HPDE6-E6E7 (cell line): ENCODE results near the gene RELT.

ENCODE experiments used
- DNase-seq: peaks from one replicate; pipeline ENCODE4 v3.0.0; 2011; ENCODE audit warnings: missing footprints; ENCODE audit errors: extremely low spot score

The RELT gene

DNA sequence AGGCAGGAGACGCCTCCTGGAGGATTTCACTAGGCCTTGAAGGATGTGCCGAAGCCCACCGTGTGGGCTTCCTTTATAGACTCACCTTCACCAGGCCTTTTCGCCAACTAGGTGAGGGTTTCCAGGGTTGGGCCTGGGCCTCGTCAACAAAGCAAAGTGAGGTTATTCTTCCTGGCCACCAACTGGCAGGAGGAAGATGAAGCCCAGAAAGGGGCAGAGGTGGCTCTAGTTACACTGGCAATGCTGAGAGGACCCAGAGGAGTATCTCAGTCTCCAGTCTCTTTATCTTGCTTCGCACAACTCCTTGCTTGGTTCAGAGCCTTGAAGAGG is 404 bp upstream of the RELT start:
- no peak for DNase-seq

DNA sequence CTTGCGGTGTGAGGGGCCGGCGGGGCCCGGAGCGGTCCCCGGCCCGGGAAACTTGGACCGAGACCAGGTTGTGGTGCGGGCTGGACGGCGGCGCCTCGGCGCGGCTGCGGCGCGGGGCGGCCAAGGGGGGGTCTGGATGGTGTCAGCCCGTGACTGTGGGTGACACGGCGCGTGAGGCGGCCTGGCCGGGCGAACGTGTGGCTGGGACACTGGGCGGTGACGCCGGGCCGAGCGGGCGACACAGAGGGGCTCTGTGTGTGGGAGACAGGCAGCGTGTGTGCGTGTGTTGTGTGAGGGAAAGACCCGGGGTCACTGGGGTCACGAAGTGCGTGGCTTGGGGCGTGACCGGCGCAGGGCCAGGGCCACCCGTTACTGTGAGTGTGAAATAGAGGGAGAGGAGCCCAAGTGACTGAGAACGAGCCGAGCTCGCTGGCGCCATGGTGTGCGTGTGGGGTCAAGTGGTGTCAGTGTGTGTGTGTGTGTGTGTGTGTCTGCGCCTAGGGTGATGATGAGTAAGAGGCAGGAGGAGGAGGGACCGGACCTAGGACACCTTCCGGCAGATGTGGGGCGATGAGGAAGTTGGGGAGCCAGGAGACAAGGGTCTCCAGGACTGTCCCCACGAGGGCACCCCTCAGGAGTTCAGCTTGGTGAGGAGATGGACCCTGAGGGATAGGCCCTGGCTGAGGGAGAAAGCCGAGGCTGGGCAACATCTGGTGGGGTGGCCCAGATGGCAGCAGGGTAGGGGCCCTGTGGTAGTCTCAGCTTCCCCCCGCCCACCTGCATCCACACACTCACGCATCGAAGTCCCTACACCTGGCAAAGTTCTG is 817 bp downstream of the RELT start:
- DNase-seq: peak; percentile 74

DNA sequence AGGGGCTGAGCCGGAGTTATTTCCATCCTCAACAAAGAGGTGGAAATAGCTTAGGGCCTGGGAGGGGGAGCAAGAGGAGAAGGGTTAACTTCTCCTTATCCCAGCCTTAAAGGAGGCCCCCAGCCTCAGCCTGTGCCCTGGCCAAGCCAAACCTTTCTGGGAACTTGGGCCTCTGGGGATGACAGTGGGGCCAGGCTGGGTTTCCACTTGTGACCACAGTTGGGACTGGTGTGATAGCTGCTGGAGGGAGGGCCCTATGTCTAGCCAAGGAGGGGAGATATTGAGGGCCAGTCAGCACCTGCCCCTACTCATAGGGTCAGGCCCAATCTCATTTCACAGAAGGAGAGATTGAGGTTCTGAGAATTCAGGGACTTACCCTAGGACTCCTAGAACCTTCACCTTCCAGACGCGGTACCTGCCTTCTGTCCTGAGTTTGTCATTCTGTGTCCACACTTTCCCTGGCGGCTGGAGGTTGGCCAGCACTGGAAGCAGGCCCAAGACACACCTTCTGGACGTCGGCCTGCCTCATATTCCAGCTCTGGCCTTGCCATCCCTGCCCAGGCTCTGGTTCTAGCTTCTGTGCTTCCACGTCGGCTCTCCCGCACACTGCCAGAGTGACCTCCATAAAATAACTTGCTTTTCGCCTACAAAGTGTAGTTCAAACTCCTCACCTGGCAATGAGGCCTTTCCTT is 3.1 kb downstream of the RELT start:
- no peak for DNase-seq

DNA sequence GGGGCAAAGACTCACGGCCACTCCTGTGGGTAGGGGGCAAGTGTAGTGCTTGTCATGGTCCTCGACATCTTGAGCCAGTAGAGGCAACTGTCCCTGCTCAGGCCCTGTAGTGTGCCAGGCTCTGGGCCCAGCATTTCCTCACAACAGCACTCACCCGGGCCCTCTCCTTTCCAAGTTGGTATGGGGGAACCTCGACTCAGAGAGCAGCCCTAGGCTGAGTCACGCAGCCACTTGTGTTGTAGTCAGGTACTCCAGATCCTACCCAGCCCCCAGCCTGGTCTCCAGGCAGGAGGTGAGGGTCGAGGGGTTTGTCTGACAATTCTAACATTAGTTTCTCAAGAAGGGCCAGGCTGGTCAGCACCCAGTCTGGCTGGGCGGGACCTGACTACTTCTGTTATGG is 4.1 kb downstream of the RELT start:
- no peak for DNase-seq

DNA sequence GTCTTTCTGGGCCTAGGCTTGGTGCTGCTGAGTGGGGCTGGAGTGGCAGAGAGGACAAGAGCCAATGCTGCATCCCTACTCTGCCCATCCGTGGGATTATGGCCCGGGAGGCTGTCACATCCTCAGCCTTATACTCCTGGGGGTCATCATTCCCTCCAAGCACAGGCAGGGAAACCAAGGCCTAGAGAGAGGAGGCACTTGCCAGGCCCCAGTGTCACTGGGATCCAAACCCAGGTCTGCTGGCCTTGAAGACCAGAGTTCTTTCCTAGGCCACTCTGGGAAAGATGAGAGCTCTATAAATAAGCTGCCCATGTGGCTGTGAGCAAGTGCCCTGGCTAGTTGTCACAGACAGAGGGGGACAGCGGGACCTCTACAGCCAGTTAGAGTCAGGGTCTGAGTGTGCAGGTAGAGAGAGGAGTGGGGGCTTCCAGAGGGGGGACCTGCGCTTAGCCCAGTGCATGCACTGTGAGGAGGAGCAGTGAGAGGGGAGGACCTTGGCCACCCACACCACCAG is 4.8 kb downstream of the RELT start:
- DNase-seq: no peak

DNA sequence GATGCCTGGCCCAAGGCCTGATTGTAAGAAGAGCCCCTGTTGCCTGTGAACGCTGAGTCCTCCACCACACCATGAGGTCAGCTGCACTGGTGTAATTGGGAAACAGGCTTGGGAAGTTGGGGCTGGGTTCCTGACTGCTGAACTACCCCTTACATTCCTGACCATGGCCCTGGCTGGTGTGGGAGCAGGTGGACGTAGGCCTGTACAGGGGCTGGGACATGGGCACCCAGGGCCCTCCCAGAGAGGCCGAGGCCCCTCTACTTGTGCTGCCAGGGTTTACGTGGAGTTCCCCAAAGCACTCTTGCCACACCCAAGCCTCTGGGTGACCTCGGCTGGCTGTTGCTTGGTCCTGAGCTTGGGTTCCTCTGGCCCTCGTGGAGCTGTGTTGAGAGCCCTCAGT is 5.4 kb downstream of the RELT start:
- no peak for DNase-seq

DNA sequence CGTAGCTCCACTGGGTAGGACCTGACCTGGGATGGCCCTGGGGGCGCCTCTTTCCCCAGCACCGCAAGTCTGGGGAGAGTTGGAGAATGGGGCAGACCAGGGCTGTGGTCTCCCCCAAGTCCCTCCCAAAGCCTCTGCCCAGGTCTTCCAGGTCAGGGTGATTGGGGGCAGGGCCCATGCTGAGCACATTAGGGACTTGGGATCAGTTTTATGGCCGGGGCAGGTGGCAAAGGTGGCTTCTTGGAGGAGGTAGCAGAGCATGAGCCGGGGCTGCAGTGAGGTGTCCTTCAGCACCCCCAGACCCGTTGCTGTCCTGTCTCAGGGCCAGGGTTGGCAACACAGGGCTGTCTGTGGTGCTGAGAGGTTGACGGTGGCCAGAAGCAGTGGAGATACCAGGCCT is 6.0 kb downstream of the RELT start:
- no peak for DNase-seq

DNA sequence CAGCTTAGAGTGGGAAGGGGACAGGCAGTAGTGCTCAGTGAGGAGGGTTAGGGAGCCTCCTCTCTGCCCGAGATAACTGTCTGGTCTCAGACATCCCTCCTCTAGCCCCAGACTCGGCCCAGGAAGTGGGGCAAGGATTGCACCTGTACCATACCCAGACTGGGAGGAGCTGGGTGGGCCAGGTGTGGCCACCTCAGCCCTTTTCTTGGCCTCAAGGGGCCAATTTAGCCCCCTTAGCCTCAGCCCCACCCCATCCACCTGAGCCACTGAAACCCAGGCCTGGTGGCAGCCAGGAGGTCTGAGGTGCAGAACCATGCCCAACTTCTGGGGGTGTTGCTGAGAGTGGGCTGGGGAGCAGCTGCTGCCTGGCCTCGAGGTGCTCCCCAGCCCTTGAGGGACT is 6.5 kb downstream of the RELT start:
- no peak for DNase-seq

DNA sequence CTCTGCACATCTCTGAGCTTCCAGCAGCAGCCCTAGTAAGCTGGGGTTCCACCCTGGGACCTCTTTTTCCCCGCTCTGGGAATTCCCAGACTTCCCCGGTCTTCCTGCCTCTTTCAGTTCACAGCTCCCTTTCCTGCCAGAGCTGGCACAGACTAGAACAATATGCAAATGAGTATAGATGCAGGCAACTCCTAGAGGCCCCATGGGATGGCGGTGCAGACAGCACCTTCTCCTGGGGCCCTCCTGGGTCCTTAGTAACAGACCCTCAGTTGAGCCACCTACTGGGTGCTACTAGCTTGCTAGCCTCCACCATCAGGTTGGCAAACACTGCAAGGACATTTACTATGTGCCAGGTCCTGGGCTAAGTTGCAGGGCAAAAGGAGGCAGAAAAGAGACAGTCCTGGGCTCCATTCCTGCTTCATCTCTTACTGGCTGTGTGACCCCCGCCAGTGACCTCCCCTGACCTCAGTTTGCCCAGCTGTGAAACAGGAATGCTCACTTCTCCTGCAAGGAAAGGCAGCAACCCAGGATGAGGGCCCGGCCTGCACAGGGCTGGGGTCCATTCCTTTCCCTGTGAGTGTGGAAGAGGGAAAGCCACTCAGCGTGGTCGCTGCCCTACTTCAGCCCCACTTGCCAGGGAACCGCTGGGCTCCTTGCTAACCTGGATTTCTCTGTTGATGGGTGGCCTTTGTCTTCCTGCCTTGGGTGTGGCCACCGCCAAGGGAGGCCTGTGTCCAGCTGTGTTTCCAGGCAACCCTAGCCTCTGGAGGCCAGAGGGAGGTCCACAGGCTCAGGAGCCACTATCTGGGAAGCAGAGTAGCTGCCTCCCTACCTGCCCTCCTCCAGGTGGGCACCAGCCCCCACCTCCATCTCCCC is 7.3 kb downstream of the RELT start:
- no peak for DNase-seq

DNA sequence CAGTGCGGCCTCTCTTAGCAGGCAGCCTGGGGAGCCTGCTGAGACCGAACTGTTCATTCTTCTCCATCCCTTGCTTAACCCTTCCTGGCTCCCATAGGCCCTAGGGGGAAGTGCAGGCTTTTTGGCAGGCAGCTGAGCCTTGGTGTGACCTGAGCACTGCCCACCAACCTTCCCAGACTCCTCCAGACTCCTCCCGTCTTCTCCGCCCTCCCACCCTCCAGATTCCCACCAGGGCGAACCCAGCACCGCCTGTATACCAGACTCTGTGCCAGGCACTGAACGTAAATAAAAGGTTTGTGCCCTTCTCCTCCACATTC is 7.9 kb downstream of the RELT start:
- DNase-seq: no peak

DNA sequence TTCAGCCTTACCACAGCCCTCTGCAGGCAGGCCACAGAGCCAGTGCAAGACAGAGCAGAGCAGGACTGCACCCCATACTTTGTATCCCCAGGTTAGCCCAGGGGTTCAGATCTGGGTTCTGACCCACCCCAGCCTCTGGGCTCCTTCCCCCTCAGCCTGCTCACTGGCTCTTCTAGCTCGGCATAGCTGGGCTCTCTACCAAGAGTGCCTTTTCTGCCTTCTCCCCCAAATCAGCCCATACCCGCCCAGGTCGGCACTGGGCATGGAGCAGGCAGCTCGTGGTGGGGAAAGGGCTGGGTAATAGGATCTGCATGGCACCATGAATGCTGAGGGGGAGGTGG is 8.3 kb downstream of the RELT start:
- DNase-seq: no peak

DNA sequence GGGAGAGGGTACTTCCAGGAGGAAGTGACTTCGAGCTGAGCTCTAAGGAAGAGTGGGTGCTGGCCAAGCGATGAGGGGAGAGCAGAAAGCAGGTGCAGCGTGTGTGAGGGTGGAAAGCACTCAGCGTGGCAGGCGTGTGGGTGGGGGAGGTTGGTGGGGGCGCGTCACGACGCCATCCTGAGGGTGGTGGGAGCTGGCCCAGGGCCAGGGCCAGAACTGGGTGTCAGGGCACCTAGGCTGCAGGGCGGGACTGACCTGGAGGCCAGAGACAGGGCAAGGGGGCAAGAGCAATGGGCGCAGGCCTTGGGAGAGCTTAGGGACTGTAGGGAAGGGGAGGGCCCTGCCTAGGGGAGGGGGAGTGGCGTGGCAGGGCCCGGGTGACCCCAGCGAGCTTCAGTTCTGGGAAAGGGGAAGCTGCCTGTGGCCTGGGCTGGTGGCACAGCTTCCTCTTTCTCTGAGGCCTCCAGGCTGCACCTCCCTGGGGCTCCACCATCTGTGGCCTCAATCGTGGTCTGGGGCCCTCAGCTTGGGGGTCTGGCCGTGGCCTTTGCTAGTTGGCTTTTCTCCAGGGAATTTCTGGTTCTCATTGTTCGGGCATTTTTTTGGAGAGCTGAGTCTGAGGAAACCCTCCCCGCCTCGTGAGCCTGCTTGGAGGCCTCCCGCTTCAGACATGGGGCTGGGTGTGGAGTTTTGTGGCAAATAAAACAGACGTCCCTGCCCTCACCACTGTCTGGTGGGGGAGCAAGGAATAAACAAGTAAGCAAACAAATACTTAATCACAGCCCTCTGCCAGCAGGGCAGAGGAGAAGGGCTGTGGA is 8.9 kb downstream of the RELT start:
- no peak for DNase-seq

DNA sequence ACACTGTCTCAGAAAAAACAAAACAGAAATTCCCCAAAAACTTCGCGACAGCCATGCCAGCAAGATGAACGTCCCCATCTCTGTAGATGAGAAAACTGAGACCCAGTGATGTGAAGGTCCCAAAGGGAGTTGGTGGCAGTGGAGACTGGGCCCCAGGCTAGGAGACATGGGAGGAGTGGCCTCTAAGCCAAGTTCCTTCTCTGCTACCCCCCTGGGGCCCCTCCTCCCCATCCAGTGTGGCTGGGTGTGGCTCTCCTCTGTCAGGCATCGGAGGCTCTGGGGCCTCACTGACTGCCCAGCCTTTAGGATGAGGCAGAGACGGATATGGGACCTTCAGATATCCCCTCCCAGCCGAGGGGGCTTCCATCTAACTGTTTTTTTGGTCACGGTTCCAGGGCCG is 9.8 kb downstream of the RELT start:
- DNase-seq: no peak

DNA sequence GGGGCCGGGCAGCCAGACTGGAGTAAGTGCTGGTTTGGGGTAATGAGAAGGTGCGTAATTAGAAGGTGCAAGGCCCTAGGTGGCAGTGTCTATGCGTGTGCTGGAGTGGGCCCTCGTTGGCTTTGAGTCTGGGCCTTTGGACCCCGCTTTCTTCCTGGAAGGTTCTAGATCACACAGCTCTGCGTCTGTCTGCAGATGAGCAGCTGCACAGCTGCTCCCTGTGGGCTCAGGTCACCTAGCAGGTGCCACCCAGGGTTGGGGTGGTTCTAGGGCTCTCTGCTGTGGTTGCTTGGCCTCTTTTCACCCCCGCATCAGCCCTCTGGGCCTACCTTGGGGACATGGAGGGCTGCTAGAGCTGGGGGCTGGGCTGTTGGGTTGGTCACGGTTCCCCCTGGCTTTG is 10.3 kb downstream of the RELT start:
- no peak for DNase-seq

DNA sequence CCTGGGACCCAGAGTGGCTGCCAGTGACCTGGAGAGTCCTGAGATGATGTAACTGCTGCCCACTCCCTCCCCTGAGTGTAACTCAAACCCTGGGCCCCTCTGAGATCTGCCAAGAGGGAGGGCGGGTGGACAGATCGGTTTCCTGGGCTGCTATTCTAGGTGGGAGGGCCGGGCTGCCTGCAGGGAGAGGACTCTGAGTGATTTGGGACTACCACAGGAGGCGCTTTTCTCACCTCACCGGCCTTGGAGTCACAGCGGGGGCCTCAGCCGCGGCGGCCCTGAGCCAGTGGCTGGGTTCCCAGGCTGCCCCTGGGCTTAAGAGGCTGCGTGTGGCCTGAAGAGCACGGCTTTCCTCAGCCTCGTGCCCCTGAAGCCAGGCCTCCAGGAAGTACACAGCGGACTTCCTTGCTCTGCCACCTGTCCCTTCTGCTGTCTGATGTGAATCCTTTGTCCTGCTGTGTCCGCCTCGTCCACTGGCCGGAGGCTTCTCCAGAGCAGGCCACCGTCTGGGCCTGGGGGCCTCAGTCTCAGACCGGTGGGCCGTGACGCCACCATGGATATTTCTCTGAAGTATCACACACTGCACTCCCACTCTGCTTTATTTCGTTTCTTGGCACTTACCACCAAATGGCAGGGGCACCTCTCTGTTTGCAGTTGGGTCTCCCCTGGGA is 11.5 kb downstream of the RELT start:
- no peak for DNase-seq

DNA sequence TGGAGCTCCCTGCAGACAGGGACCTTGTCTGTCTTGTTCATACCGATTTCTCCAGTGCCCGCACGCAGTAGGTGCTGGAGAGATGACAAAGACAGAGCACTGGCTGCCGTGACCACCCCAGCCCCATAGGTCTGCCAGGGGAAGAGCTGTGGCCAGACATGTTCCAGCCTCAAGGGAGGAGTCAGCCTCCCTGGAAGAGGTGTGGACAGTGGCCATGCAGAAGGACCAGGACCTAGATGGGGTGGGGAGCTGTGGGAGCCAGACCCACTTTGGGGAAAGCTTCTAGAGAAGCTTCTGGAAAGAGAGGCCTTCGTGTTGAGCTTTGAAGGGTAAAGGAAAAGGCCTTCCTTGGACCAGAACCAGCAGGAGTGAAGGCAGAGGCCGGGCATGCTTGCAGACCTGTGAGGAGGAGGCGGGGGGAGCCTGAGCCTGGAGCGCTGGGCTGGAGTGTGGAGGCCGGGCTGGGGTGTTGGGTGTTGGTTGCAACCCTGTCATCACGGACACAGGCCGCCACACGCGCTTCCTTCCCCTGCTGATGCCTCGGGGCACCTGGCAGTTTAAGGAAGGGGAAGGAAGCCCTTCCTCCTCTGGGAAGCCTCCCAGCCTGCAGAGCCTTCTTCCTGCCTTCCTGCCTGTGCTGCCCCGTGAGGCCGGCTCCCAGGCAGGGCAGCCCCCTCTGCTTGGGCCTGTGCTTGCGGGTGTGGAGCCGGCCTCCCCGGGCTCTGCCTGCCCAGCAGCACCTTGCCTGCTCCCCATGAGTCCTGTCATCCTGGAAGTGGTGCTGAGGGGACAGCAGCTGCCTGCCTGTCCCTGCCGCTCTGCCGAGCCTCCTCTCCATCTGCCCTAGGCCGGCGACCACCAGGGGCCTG is 12.3 kb downstream of the RELT start:
- DNase-seq: peak; percentile 74

DNA sequence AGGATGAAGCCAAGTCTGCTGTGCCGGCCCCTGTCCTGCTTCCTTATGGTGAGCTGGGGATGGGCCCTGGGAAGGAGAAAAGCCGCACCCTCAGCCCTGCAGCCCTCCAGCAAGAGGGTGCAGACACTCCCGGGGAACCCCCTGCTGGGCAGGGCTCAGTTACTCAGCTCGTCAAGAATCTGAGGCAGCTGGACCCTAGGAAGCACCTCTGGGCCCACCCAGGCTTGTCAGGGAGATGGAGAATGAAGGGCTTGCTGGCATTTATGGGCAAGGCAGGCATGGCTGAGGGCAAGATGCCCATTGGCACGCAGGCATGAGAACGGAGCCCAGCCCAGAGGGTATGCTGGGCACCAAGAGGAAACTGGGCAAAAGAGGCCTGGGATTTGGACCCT is 12.9 kb downstream of the RELT start:
- DNase-seq: no peak

DNA sequence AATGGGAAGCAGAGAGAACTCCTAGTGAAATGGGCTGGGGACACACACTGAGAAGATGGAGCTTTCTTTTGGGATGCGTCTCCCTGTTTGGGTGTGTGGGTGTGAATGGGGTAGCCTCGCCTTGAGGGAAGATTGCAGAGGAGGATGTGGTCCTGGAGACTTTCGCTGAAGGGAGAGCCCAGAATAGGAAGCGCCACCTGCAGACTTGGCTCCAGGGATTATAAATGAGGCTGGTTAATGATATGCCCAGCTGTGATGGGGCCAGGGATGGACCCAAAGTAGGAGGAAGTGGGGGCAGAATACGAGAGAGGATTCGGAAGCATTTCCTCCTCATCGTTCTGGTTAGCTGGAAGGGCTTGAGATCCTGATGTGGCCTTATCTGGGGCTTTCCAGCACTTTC is 13.7 kb downstream of the RELT start:
- no peak for DNase-seq

DNA sequence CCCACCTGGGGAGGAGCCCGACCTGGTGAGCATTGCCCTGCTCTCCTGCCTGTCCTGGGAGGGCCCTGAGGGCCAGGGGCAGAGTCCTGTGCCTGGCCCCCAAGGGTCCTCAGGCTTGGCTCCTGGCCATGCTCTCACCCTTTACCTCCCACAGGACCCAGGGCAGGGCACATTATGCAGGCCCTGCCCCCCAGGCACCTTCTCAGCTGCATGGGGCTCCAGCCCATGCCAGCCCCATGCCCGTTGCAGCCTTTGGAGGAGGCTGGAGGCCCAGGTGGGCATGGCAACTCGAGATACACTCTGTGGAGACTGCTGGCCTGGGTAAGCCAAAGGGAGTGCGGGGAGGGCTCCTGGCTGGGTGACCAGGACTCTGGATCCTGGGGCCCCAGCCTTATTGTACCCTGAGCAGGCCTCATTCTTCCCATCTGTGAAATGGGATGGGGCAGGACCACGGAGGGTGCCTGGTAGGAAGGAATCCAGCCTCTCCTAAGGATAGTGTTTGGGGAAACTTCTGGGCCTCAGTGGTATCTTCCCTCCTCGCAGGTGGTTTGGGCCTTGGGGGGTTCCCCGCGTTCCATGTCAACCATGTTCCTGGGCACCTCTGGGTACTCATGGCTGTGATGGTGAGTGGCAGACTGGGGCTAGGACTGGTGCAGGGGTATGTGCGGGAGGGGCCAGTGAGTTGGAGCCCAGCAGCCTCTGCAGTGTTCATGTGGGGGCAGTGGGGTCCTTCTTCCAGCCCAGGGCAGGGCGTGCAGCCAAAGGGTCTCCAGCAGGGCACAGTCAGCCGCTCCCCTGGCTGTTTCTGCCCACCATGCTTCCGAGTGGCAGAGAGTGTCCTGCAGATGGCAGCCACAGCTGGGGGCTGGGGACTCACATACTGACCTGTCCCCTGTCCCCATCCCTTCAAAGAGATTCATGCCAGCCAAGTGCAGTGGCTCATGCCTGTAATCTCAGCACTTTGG is 14.7 kb downstream of the RELT start:
- no peak for DNase-seq
